ENCODE measurements around the gene BORCS5.

The BORCS5 gene

GRCh38 chr12:12399776-12400305 is 43.0 kb downstream of the BORCS5 start:
- H3K36me3 ChIP-seq (ENCODE audit: insufficient read depth, low read length) = no peaks in the 10 kb centered on the region
- TF ChIP-seq EZH2phosphoT487 (IDR thresholded peaks at IDR 0.05; ENCODE audit: borderline replicate concordance) (no peak), CTCF (conservative IDR thresholded peaks at IDR 0.05; ENCODE audit: low read length) (no peak)
- no peaks in the 10 kb centered on the region for H3F3A ChIP-seq (ENCODE audit: low read depth)
- H3K79me2 ChIP-seq (ENCODE audit: insufficient read depth, low read length) = no peaks in the 10 kb centered on the region
- H4K20me1 ChIP-seq (ENCODE audit: insufficient read depth, low read length, poor library complexity, severe bottlenecking) = no peaks in the 10 kb centered on the region
- no peaks in the 10 kb centered on the region for H3K9me3 ChIP-seq (ENCODE audit: insufficient read depth, low read depth, low read length)
- H3K4me2 ChIP-seq (ENCODE audit: low read depth, low read length, poor library complexity, severe bottlenecking) = no peak overlapping the region
- H3K4me1 ChIP-seq (ENCODE audit: insufficient read depth, low read length, poor library complexity, severe bottlenecking) = peaks cover 12% of the 10 kb centered on the region
- H3K4me3 ChIP-seq (ENCODE audit: low read length, poor library complexity, severe bottlenecking) = no peak overlapping the region
- H3K9me2 ChIP-seq (replicated peaks; ENCODE audit: low read depth, low read length) = no peaks in the 10 kb centered on the region
- H2AFZ ChIP-seq (ENCODE audit: low read length) = no peak overlapping the region
- H3K9ac ChIP-seq (ENCODE audit: low read depth, low read length, poor library complexity, severe bottlenecking) = no peak overlapping the region
- H3K27me3 ChIP-seq (ENCODE audit: insufficient read depth, low read length, poor library complexity, severe bottlenecking) = no peaks in the 10 kb centered on the region

GRCh38 chr12:12400793-12401192 is 43.9 kb downstream of the BORCS5 start:
- no peaks in the 10 kb centered on the region for H3K79me2 ChIP-seq (ENCODE audit: insufficient read depth, low read length)
- no peak overlapping the region for H3K4me2 ChIP-seq (ENCODE audit: low read depth, low read length, poor library complexity, severe bottlenecking)
- peaks cover 12% of the 10 kb centered on the region for H3K4me1 ChIP-seq (ENCODE audit: insufficient read depth, low read length, poor library complexity, severe bottlenecking)
- H4K20me1 ChIP-seq (ENCODE audit: insufficient read depth, low read length, poor library complexity, severe bottlenecking) = no peaks in the 10 kb centered on the region
- H3K9me2 ChIP-seq (replicated peaks; ENCODE audit: low read depth, low read length) = no peaks in the 10 kb centered on the region
- no peak overlapping the region for H2AFZ ChIP-seq (ENCODE audit: low read length)
- no peaks in the 10 kb centered on the region for H3K27me3 ChIP-seq (ENCODE audit: insufficient read depth, low read length, poor library complexity, severe bottlenecking)
- no peaks in the 10 kb centered on the region for H3F3A ChIP-seq (ENCODE audit: low read depth)
- TF ChIP-seq CTCF (conservative IDR thresholded peaks at IDR 0.05; ENCODE audit: low read length) (no peak), EZH2phosphoT487 (IDR thresholded peaks at IDR 0.05; ENCODE audit: borderline replicate concordance) (no peak)
- H3K36me3 ChIP-seq (ENCODE audit: insufficient read depth, low read length) = no peaks in the 10 kb centered on the region
- H3K9ac ChIP-seq (ENCODE audit: low read depth, low read length, poor library complexity, severe bottlenecking) = no peak overlapping the region
- H3K4me3 ChIP-seq (ENCODE audit: low read length, poor library complexity, severe bottlenecking) = no peak overlapping the region
- no peaks in the 10 kb centered on the region for H3K9me3 ChIP-seq (ENCODE audit: insufficient read depth, low read depth, low read length)

GRCh38 chr12:12403264-12404248 is 46.7 kb downstream of the BORCS5 start:
- peaks cover 16% of the 10 kb centered on the region for H3K4me1 ChIP-seq (ENCODE audit: insufficient read depth, low read length, poor library complexity, severe bottlenecking)
- H3K9ac ChIP-seq (ENCODE audit: low read depth, low read length, poor library complexity, severe bottlenecking) = no peak overlapping the region
- no peak overlapping the region for H3K4me2 ChIP-seq (ENCODE audit: low read depth, low read length, poor library complexity, severe bottlenecking)
- H3F3A ChIP-seq (ENCODE audit: low read depth) = peaks cover 2% of the 10 kb centered on the region; the same call in 1 of the 2 replicates
- no peaks in the 10 kb centered on the region for H3K79me2 ChIP-seq (ENCODE audit: insufficient read depth, low read length)
- no peaks in the 10 kb centered on the region for H3K9me2 ChIP-seq (replicated peaks; ENCODE audit: low read depth, low read length)
- H3K27me3 ChIP-seq (ENCODE audit: insufficient read depth, low read length, poor library complexity, severe bottlenecking) = no peaks in the 10 kb centered on the region
- H2AFZ ChIP-seq (ENCODE audit: low read length) = no peak overlapping the region
- H4K20me1 ChIP-seq (ENCODE audit: insufficient read depth, low read length, poor library complexity, severe bottlenecking) = no peaks in the 10 kb centered on the region
- no peaks in the 10 kb centered on the region for H3K9me3 ChIP-seq (ENCODE audit: insufficient read depth, low read depth, low read length)
- H3K36me3 ChIP-seq (ENCODE audit: insufficient read depth, low read length) = no peaks in the 10 kb centered on the region
- no peak overlapping the region for H3K4me3 ChIP-seq (ENCODE audit: low read length, poor library complexity, severe bottlenecking)
- TF ChIP-seq CTCF (conservative IDR thresholded peaks at IDR 0.05; ENCODE audit: low read length) (no peak), EZH2phosphoT487 (IDR thresholded peaks at IDR 0.05; ENCODE audit: borderline replicate concordance) (no peak)

Measured in Loucy (cell line).